ENCODE results near the gene INAFM2.

DNA sequence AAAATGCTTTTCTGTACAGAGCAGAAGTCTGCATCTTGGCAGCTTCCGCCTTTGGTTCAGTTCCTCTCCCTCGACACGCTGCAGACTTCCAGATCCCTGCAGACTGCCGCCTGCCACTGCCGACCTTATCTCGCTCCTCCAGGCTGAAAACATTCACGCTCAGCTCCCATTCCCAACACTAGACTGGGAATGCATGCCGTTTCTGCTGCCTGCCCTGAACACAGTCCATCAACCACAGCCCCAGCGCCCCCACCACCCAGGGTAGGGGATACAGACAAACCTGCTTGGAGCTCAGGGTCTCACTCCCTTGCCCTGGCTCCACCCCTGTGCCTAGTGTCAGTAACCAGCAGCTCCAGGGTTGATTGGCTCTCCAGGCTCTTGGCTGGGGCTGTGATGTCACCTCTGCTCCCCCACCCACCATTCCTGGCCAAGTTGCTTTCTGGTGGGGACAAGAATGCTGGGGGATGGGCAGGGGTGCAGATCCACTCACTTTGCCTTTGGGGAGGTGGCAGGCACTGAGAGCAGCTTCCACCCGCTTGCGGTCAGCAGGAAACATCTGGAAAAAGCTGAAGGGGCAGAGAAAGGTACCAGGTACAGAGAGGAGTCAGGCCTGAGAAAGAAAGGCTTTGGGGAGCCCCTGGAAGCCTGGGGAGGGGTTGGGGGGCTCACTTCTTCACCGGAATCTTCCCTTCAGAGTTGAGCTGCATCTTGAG, 21.9 kb upstream of the INAFM2 start:
- TF ChIP-seq CTCF (IDR thresholded peaks at IDR 0.05; ENCODE audit: low read length) = no peak
- TF ChIP-seq EZH2 (IDR thresholded peaks at IDR 0.05; ENCODE audit: borderline replicate concordance, low read length) = no peak

Measured in OCI-LY1 (cell line).